ENCODE data around the gene PRR36.

PRR36 gene

GRCh38 chr19:7912697-7913564 is 38.7 kb upstream of the PRR36 start:
- no peak for DNase-seq

DNA sequence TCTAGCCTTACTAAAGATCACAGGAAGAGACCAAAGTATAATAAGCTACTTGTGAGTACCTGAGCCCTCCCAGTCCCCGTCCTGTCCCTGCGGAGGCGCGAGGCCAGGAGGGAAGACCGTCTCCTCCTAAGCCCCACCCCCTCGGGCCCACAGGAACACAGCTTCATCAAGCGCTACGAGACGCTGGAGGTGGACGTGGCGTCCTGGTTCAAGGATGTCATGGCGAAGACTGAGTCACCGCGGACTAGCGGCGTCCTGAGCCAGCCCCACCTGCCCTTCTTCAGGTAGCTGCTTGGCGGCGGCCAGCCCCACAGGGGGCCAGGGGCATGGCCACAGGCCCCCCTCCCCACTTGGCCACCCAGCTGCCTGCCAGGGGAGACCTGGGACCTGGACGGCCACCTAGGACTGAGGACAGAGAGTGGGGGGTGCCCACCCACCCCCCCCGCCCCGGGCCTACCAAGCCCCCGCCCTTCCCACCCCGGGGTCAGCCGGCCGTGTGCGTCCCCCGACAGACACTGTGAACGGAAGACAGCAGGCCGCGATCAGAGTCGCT is 38.0 kb upstream of the PRR36 start:
- no peak for DNase-seq

DNA sequence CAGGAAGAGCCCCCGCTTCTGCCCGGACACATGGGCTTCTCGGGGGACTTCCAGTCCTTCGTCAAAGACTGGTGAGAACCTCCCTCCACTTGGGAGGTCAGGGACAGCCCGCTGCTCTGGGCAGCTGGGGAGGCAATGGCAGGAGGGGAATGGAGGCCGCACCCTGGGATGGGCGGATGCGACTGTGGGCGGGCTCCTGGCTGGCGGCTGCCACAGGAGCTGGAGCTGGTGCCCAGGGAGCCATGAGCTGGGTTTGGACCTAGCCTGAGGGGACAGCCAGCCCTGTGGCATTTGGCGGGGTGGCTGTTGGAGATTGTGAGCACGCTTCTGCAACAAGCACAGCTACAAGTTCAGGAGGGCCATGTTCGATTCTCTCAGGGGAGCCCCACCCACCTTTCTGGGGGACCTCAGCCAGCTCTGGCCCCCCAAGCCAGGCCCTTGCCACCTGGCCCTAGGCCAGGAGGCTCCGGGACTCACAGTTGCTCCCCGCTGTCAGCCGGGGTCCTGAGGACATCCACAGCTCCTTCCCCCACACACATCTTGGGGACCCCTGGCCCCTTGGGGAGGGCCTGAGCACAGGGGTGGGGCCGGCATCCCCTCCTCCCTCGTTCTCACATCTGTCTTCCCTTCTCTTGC is 37.4 kb upstream of the PRR36 start:
- no peak for DNase-seq

DNA sequence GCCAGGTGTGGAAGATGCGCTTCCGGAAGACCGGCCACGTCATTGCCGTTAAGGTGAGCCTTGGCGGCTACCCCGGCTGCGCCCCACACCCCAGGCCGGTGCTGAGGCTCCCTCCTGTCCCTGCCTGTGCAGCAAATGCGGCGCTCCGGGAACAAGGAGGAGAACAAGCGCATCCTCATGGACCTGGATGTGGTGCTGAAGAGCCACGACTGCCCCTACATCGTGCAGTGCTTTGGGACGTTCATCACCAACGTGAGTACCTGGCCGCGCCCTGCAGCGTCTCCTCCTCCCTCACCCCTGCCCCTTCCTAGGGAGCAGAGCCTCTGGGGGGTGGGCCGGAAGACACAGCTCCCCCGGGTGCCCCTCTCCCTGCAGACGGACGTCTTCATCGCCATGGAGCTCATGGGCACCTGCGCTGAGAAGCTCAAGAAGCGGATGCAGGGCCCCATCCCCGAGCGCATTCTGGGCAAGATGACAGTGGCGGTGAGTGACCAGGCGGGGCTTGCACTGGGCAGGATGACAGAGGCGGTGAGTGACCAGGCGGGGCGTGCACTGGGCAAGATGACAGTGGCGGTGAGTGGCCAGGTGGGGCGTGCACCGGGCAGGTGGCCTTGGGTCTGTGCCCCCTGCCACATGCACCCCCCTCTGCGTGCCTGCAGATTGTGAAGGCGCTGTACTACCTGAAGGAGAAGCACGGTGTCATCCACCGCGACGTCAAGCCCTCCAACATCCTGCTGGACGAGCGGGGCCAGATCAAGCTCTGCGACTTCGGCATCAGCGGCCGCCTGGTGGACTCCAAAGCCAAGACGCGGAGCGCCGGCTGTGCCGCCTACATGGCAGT is 36.4 kb upstream of the PRR36 start:
- DNase-seq, result no peak

GRCh38 chr19:7909471-7910067 is 35.4 kb upstream of the PRR36 start:
- no peak for DNase-seq

DNA sequence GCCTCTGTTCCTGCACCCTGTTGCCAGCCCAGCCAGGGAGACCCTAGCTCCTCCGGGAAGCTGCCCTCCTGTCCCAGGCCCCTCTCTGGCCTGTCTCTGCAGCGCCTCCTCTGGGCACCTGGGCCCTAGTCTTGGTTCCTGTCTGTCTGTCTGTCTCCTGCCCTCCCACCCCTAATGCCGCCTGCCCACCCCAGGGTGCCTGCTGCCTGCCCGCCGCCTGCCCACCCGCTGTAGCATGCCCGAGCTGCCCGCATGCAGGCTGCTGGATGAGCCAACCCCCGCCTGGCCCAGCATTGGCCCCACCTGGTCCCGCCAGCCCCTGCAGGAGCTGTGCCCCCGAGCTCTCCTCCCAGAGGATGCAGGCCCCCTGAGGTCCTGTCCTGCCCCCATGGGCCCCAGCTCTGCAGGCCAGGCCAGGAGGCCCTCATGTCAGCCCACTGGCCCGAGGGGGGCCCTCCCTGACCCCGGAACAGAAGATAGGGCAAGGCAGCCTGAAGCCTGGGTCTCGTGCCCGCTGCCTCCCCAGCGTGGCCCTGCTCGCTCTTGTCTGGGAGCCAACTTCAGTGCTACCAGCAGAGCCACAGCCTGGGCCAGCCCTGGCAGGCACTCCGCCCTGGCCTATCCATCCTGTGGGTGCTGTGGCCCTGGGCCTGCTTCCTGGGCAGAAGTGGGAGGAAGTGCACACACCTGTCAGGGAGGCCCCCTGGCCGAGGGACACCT is 34.7 kb upstream of the PRR36 start:
- DNase-seq, result no peak

DNA sequence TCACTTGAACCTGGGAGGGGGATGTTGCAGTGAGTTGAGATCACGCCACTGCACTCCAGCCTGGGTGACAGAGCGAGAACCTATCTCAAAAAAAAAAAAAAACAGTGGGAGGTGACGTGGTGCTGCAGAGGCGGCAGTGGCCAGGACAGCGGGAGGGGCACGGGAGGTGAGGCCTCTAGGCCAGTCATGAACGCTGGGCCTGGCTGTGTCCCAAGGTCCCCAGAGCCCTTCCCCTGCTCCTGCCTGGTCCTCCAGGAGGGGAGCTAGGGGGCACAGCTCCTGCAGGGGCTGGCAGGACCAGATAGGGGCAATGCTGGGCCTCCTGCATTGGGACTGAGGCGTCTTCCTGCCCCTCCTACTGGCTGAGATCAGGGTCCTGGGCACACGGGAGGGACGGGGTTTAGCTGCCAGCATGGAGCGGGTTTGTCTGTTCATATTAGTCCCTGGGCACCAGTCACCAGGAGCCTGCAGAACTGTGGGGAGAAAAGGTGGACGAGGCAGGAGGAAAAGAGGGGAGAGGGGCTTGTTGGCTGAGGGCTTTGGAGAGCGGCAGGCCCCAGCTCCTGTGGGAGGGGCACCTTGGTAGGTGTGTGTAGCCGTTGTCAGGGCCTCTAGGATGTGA is 34.0 kb upstream of the PRR36 start:
- DNase-seq, result no peak

- no peak for DNase-seq
Measured at GRCh38 chr19:7907544-7907943, 33.4 kb upstream of the PRR36 start.

GRCh38 chr19:7907122-7907521 is 32.9 kb upstream of the PRR36 start:
- no peak for DNase-seq

DNA sequence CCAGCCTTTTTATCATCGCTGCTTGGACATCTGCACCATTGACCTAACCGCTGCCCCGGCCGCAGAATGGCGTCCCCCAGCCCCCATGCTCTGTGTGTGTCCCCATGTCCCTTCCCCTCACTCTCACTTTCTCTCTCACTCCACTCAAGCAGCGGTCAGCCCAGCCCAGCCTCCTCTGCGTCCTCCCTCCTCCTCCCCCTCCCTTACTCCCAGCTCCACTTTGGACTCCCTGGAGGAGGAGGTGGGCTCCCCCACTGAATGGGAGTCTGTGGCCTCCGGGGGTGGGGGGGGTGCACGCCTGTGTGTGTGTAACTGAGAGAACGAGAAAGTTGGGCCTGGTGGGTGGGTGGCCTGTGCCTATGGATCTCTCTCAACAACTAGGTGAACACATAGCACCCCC is 31.7 kb upstream of the PRR36 start:
- no peak for DNase-seq

DNA sequence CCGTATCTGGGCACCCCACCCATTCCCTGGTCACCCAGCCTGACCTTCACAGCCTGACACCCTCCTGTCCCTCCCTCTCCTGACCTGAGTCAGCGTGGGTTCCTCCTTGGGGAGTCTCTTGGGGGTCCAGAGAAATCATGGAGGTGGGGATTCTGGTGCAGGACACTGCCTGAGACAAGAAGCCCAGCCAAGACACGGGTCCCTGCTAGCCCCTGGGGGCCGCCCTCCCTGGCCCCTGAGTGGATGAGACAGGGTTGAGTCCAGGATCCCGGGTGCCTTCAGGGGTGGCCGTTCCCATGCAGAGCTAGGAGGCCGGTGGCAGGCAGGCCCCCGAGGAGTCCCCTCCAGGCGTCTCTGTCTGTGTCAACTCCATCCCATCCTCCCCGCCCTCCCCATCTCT is 31.1 kb upstream of the PRR36 start:
- DNase-seq, result no peak

DNA sequence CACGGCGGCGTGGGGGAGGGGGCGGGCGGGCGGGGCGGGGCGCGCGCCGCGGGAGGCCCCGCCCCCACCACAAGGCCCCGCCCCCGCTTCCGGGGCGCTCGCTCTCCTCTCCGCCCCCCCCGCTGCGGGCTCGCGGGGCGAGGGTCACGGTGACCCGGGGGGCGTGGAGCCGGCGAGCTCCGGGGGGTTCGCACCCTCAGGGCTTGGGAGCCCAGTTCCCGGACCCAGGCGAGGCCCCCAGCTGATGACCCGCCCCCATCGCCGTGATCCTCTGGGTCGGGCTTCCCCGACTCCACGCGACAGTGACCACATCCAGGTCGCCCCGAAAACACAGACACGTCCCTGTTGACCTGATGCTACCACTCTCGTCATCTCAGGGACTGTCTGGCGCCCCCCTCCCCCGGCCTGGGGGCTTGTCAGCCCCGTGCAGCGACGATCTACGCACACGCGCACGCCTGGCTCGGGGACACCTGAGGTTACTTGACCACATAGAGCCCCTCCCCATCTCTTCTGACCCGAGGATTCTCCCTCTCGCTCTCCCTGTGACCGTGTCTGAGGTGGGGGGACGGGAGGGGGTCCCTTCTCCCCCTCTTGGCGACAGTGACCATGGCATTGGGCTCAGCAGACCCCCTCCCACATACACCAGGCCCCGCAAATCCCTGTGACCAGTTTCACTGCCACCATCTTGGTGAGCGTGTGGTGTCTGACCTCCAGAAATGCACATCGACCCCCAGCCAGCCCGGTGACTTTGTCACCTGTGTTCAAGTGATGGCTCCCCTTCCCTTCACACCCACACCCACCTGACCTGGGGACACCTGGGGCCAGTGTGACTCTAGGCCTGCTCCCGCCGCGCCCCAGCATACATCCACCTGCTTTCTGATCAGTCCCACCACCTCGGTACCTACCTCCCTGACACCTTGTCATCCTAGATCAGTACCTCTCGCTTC is 30.2 kb upstream of the PRR36 start:
- DNase-seq, result no peak

DNA sequence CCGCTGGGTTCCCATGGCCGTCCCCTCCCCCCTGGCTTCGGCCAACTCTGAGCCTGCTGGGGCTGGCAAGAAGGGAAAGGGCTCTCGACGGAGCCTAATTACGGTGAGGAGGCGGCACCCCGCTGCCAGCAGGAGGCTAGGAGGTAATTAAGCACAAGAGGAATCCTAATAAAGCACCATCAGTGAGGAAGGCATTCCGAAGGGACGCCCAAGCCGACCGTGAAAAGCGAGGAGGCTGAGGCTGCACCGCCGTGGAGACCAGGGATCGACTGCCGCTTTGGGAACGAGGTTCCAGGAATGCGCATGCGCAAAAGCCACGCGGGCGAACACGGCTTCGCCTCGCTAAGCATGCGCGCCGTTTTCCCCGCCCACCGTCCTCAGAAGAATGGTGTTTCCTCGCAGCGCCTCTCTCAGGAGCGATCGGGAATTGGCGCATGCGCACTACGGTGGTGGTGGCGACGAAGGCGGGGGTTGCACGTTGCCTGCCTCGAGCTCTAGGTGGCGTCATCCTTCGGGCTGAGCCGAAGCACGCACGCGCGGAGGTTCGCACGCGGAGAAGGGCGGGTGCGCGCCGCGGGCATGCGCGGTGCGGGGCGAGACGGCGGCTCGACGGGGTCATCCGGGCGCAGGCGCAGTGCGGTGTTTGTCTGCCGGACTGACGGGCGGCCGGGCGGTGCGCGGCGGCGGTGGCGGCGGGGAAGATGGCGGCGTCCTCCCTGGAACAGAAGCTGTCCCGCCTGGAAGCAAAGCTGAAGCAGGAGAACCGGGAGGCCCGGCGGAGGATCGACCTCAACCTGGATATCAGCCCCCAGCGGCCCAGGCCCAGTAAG is 29.3 kb upstream of the PRR36 start, which contains the start of gene MAP2K7:
TSS of gene MAP2K7 (plus strand) at position 634 of the 830 bp plus-strand sequence. CDS start at position 702, 68 bp downstream.
- peak; percentile 91 to 98 for DNase-seq

- peak in 1 of 2 experiments; percentile 18 for DNase-seq
Measured at GRCh38 chr19:7902796-7903243, 28.6 kb upstream of the PRR36 start.

- DNase-seq, result no peak
Measured at GRCh38 chr19:7901337-7901736, 27.1 kb upstream of the PRR36 start.

GRCh38 chr19:7900931-7901330 is 26.7 kb upstream of the PRR36 start:
- no peak for DNase-seq

- DNase-seq, result no peak
Measured at GRCh38 chr19:7900401-7900870, 26.2 kb upstream of the PRR36 start.

DNA sequence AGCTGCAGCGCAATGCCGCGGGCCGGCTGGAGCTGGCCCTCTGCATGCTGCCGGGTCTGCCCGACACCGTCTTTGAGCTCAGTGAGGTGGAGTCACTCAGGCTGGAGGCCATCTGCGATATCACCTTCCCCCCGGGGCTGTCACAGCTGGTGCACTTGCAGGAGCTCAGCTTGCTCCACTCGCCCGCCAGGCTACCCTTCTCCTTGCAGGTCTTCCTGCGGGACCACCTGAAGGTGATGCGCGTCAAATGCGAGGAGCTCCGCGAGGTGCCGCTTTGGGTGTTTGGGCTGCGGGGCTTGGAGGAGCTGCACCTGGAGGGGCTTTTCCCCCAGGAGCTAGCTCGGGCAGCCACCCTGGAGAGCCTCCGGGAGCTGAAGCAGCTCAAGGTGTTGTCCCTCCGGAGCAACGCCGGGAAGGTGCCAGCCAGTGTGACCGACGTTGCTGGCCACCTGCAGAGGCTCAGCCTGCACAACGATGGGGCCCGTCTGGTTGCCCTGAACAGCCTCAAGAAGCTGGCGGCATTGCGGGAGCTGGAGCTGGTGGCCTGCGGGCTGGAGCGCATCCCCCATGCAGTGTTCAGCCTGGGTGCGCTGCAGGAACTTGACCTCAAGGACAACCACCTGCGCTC is 25.7 kb upstream of the PRR36 start:
- no peak for DNase-seq

DNA sequence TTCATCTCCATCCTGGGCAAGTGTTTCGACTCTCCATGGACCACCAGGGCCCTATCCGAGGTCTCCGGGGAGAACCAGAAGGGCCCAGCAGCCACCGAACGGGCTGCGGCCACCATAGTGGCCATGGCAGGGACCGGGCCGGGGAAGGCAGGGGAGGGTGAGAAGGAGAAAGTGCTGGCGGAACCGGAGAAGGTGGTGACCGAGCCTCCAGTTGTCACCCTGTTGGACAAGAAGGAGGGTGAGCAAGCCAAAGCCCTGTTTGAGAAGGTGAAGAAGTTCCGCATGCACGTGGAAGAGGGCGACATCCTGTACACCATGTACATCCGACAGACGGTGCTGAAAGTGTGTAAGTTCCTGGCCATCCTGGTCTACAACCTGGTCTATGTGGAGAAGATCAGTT is 24.8 kb upstream of the PRR36 start:
- no peak for DNase-seq
